GM12874 (cell line): Measurements from ENCODE around the gene ERMARD.

Source experiments
- CTCF ChIP-seq: IDR thresholded peaks from 2 replicates; pipeline ENCODE4 v1.5.1; 2011; ENCODE audit warnings: low read depth, mild to moderate bottlenecking, control low read depth, low read length, moderate library complexity; ENCODE audit not compliant: insufficient read depth

ERMARD gene

GRCh38 chr6:169725125-169726048 lies 26.0 kb upstream of the ERMARD start:
- TF ChIP-seq CTCF = no peak

GRCh38 chr6:169726049-169726400 lies 25.4 kb upstream of the ERMARD start:
- TF ChIP-seq CTCF = no peak

GRCh38 chr6:169726963-169727362 lies 24.5 kb upstream of the ERMARD start:
- TF ChIP-seq CTCF = no peak

- no peak for TF ChIP-seq CTCF
These were observed 21.5 kb upstream of the ERMARD start for GRCh38 chr6:169729961-169730360.

- TF ChIP-seq CTCF = no peak
These were observed 13.0 kb upstream of the ERMARD start for GRCh38 chr6:169738204-169738975.

- no peak for TF ChIP-seq CTCF
These were observed 12.4 kb upstream of the ERMARD start for GRCh38 chr6:169738976-169739529.

- TF ChIP-seq CTCF = no peak
These were observed 10.1 kb upstream of the ERMARD start for GRCh38 chr6:169741344-169741743.
